T-helper 1 cell treated with Interleukin-12 subunit alpha and Interleukin-12 subunit beta and Interleukin-4 antibody, amounts not matched to agents 30 ng/mL and 1 ng/mL, for 36 hours (primary cell): ENCODE results near the gene SLC29A4. TPM values are rescaled to one million over a fixed set of nuclear protein-coding genes. Genes with fewer than 3 reads are reported as not detected.
"Not testable (repeated sequence)": the region's sequence is repeated elsewhere in the genome, so short reads cannot be mapped to it uniquely, and the experiment has no call there.

Source experiments
- intact Hi-C: fragments of 100-400 bp; cut with micrococcal nuclease; formaldehyde crosslinking; loops from one replicate; pipeline ENCODE4 v1.15.1; 2024
- total RNA-seq: library from RNA; stranded (reverse); gene quantifications from 2 replicates; pipeline ENCODE4 v1.2.3, GENCODE V29; 2022

SLC29A4 gene
- total RNA-seq, 1 donor from 2014 or later, result 0.12 TPM

- intact Hi-C loops, result not testable (repeated sequence)
These were observed 8.8 kb upstream of the SLC29A4 start for GRCh38 chr7:5273831-5274405.

- intact Hi-C loops, result no loop called here
These were observed 8.3 kb upstream of the SLC29A4 start for GRCh38 chr7:5274441-5274840.

- intact Hi-C loops, result not testable (repeated sequence)
These were observed 7.7 kb upstream of the SLC29A4 start for GRCh38 chr7:5274985-5275431.

- intact Hi-C loops, result not testable (repeated sequence)
These were observed 7.2 kb upstream of the SLC29A4 start for GRCh38 chr7:5275510-5275909.

- intact Hi-C loops, result not testable (repeated sequence)
These were observed 6.6 kb upstream of the SLC29A4 start for GRCh38 chr7:5276123-5276522.

GRCh38 chr7:5276611-5277010 lies 6.1 kb upstream of the SLC29A4 start:
- intact Hi-C loops, result no loop called here

GRCh38 chr7:5278766-5279165 lies 4.0 kb upstream of the SLC29A4 start:
- intact Hi-C loops, result no loop called here

- intact Hi-C loops, result no loop called here
These were observed 3.0 kb upstream of the SLC29A4 start for GRCh38 chr7:5279734-5280133.

GRCh38 chr7:5281598-5282500 lies 894 bp upstream of the SLC29A4 start:
- intact Hi-C loops, result loop anchor here (2.0 kb wide), 1 partner anchor 15 kb away; no protein-coding TSS in a partner anchor

GRCh38 chr7:5283421-5284303 lies 919 bp downstream of the SLC29A4 start:
- intact Hi-C loops, result loop anchor here (2.0 kb wide), 1 partner anchor 13 kb away; no protein-coding TSS in a partner anchor

GRCh38 chr7:5284304-5285281 lies 1.9 kb downstream of the SLC29A4 start:
- intact Hi-C loops, result no loop called here

- intact Hi-C loops, result no loop called here
These were observed 4.2 kb downstream of the SLC29A4 start for GRCh38 chr7:5286933-5287332.

GRCh38 chr7:5287373-5287772 lies 4.6 kb downstream of the SLC29A4 start:
- intact Hi-C loops, result not testable (repeated sequence)

GRCh38 chr7:5287802-5288201 lies 5.1 kb downstream of the SLC29A4 start:
- intact Hi-C loops, result no loop called here

- intact Hi-C loops, result not testable (repeated sequence)
These were observed 5.8 kb downstream of the SLC29A4 start for GRCh38 chr7:5288560-5288959.

- intact Hi-C loops, result no loop called here
These were observed 6.6 kb downstream of the SLC29A4 start for GRCh38 chr7:5289355-5289754.

GRCh38 chr7:5291301-5291700 lies 8.6 kb downstream of the SLC29A4 start:
- intact Hi-C loops, result no loop called here

GRCh38 chr7:5291711-5292335 lies 9.1 kb downstream of the SLC29A4 start:
- intact Hi-C loops, result not testable (repeated sequence)

- intact Hi-C loops, result no loop called here
These were observed 11.6 kb downstream of the SLC29A4 start for GRCh38 chr7:5294169-5294987.
